Measurements from ENCODE around the gene CNTRL. TPM values are rescaled to one million over a fixed set of nuclear protein-coding genes. Genes with fewer than 3 reads are reported as not detected.

Gene CNTRL
- total RNA-seq, 1 experiment from 2014 or later, result 11.6 TPM

DNA sequence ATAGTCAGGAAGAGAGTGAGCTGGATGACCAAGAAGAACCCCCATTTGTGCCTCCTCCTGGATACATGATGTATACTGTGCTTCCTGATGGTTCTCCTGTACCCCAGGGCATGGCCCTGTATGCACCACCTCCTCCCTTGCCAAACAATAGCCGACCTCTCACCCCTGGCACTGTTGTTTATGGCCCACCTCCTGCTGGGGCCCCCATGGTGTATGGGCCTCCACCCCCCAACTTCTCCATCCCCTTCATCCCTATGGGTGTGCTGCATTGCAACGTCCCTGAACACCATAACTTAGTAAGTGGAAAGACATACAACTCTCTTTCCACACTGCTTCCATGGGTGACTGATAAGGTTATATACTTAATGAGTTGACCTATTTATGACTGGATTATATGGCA is 75.4 kb downstream of the CNTRL start:
- no peaks in the 10 kb centered on the region for H3K79me1 ChIP-seq (ENCODE audit: insufficient read depth, low read depth, low read length, poor library complexity, severe bottlenecking)
- no peaks in the 10 kb centered on the region for H3K27me3 Mint-ChIP-seq (ENCODE audit: low read depth)
- H4K8ac ChIP-seq (replicated peaks; ENCODE audit: insufficient read length, low read depth, low read length), result no peak overlapping the region
- H3K27ac Mint-ChIP-seq, result peak overlapping the region in 2 of 3 experiments; percentile 16 to 20; a peak in 3 of 7 replicates
- H2BK120ac ChIP-seq (ENCODE audit: low read depth, low read length, poor library complexity, severe bottlenecking), result no peak overlapping the region
- H2AK5ac ChIP-seq (ENCODE audit: insufficient read length, low read length), result no peak overlapping the region
- no peak overlapping the region for H3K9ac ChIP-seq (ENCODE audit: extremely low read depth, insufficient read length, low read length)
- no peak for DNase-seq
- no peaks in the 10 kb centered on the region for H3K79me2 ChIP-seq (ENCODE audit: insufficient read depth, low read length)
- H3K9me3 Mint-ChIP-seq, result no peaks in the 10 kb centered on the region
- no peak overlapping the region for H2BK20ac ChIP-seq (ENCODE audit: low read depth, low read length, poor library complexity, severe bottlenecking)
- no peak overlapping the region for H3T11ph ChIP-seq (ENCODE audit: low read length)
- H3K4me2 ChIP-seq (ENCODE audit: insufficient read depth, insufficient read length, low read length), result no peak overlapping the region
- H2BK5ac ChIP-seq (ENCODE audit: insufficient read length, low read length), result no peak overlapping the region
- H3K27me3 ChIP-seq (ENCODE audit: insufficient read depth, low read length), result no peaks in the 10 kb centered on the region
- peaks cover 7 to 9% of the 10 kb centered on the region in 2 experiments; a peak in 3 of 4 replicates for H3K4me1 Mint-ChIP-seq
- H3K14ac ChIP-seq (ENCODE audit: insufficient read depth, low read length), result no peak overlapping the region
- H3K23me2 ChIP-seq (ENCODE audit: insufficient read length, low read depth, low read length, poor library complexity, severe bottlenecking), result no peaks in the 10 kb centered on the region
- no peak overlapping the region for H3K4ac ChIP-seq (ENCODE audit: low read depth, low read length)
- no peak overlapping the region for H4K91ac ChIP-seq (ENCODE audit: insufficient read length, low read depth, low read length)
- H3K27ac ChIP-seq (ENCODE audit: insufficient read length, low read depth, low read length), result no peak overlapping the region
- TF ChIP-seq, protein P1, sequence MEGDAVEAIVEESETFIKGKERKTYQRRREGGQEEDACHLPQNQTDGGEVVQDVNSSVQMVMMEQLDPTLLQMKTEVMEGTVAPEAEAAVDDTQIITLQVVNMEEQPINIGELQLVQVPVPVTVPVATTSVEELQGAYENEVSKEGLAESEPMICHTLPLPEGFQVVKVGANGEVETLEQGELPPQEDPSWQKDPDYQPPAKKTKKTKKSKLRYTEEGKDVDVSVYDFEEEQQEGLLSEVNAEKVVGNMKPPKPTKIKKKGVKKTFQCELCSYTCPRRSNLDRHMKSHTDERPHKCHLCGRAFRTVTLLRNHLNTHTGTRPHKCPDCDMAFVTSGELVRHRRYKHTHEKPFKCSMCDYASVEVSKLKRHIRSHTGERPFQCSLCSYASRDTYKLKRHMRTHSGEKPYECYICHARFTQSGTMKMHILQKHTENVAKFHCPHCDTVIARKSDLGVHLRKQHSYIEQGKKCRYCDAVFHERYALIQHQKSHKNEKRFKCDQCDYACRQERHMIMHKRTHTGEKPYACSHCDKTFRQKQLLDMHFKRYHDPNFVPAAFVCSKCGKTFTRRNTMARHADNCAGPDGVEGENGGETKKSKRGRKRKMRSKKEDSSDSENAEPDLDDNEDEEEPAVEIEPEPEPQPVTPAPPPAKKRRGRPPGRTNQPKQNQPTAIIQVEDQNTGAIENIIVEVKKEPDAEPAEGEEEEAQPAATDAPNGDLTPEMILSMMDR (conservative IDR thresholded peaks at IDR 0.05), result no peak
- H3K23ac ChIP-seq (ENCODE audit: insufficient read length, low read depth, low read length), result no peak overlapping the region
- no peak overlapping the region for H2BK12ac ChIP-seq (ENCODE audit: insufficient read length, low read depth, low read length)
- H3K36me3 Mint-ChIP-seq (ENCODE audit: insufficient read depth in 1 of 3, low read depth in 3 of 3), result peaks cover 3 to 39% (median 26%) of the 10 kb centered on the region in 3 experiments; a peak in 5 of 7 replicates
- no peak overlapping the region for H3K18ac ChIP-seq (ENCODE audit: insufficient read length, low read depth, low read length)
- WGBS (ENCODE audit: extremely low coverage, insufficient read length, low lambda C conversion rate), result no CpG with 5 or more reads among the region's 2 CpGs
- no peak overlapping the region for H2AFZ ChIP-seq (ENCODE audit: low read length)
- no peak overlapping the region for H2BK15ac ChIP-seq (ENCODE audit: low read depth, low read length)
- no peak overlapping the region for H3K56ac ChIP-seq (ENCODE audit: insufficient read length, low read depth, low read length)
- H3K4me1 ChIP-seq (ENCODE audit: insufficient read depth, low read length), result no peaks in the 10 kb centered on the region; the same call in 1 of the 2 replicates
- no peak overlapping the region for H3K4me3 Mint-ChIP-seq
- no peaks in the 10 kb centered on the region for H4K20me1 ChIP-seq (ENCODE audit: control insufficient read depth, insufficient read depth, insufficient read length)
- H4K5ac ChIP-seq (ENCODE audit: insufficient read length, low read depth, low read length), result no peak overlapping the region
- no peaks in the 10 kb centered on the region for H3K9me3 ChIP-seq (ENCODE audit: control insufficient read depth, low read depth, low read length)
